Stromal cell of bone marrow (primary cell): Measurements from ENCODE around the gene RNF43.

Experiments
- DNase-seq: peaks from one replicate; pipeline ENCODE4 v3.0.0-alpha.2; 2012; ENCODE audit warnings: low read depth

The RNF43 gene

DNA sequence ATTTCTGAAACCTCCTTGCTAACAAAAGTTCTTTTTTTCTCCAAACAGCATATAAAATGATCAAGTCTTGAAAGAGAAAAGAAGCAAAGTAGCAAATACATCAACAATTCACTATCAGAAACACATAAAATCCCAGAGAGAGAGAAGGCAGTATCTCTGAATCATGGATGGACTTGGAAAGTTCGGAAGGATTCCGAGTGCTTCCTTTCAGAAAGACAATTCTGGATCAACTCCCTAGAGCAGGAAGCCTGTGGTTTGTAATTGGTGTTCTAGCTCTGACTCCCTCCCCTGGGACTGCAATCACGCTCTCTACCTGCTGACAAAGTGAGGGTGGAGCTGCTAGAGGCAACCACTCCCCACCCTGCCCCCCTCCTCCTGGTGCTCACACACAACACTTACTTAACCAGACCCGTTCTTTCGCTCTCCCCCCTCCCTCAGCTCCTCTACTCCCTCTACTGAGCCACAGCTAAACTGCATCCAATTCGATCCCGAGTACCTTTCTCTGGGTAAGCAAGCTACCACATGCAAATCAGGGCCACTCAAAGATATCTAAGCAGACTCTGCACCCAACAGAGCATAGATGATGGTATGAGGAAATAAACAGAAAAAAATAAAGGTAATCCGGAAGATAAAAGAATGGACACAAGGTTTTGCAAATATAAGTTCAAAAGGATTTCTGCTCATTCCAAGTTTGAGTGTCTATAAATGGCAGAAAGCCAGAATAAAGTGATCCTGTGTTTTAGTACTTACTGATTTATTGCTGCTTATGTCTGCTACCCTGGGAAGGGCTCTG, at the start of gene RNF43:
RNF43 (minus strand) TSS at position 235 of the 793 bp plus-strand sequence. CDS start 1,957 bp downstream, outside the sequence.
- peak; percentile 70 for DNase-seq

DNA sequence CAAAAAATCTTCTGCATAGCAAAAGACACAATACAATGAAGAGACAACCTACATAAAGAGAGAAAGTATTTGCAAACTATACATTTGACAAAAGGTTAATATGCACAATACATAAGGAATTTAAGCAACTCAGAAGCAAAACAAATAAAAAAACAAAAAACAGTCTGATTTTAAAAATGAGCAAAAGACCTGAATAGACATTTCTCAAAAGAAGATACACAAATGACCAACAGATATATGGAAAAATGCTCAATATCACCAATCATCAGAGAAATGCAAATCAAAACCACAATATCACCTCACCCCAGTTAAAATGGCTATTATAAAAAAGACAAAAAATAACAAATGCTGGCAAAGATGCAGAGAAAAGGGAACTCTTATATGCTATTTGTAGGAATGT, 38.2 kb upstream of the RNF43 start:
- DNase-seq = no peak

GRCh38 chr17:58452738-58453137, 35.4 kb upstream of the RNF43 start:
- no peak for DNase-seq

GRCh38 chr17:58447039-58447975, 30.0 kb upstream of the RNF43 start:
- peak; percentile 59 for DNase-seq

DNA sequence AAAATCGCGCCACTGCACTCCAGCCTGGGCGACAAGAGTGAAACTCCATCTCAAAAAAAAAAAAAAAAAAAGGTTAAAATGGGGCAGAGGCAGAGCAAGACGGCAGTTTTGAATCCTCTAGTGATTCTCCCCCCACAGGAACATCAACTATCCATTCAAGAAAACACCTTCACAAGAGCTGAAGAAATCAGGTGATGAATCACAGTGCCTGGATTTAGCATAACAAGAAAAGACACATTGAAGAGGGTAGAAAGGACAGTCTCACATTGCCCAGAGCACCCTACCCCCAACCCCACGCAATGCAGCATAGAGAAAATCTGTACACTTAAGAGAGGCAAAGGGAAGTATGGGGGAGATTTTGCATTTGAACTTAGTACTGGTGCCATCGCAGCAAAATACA, 28.8 kb upstream of the RNF43 start:
- no peak for DNase-seq

DNA sequence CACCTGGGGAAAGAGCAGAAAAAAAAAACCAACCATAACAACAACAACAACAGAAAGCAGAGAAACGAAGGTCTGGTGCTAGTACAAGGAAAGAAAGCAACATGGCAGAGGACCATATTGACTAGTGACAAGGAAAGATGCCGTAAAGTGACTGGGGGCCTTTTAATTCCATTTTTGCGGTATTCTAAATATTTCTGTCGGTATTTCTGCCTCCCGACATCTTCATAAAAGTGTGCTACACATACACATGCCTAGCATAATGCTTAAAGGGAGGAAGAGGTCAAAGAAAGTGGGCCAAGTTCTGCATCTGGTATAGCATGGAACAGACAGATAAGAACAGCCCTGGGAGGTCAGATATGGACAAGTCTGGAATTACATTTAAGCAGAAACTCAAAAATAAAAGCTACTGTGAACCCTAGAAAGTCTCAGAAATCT, 19.5 kb upstream of the RNF43 start:
- no peak for DNase-seq

- DNase-seq = no peak
These were observed 18.9 kb upstream of the RNF43 start for GRCh38 chr17:58436245-58436644.

GRCh38 chr17:58432806-58433573, 15.7 kb upstream of the RNF43 start:
- no peak for DNase-seq

DNA sequence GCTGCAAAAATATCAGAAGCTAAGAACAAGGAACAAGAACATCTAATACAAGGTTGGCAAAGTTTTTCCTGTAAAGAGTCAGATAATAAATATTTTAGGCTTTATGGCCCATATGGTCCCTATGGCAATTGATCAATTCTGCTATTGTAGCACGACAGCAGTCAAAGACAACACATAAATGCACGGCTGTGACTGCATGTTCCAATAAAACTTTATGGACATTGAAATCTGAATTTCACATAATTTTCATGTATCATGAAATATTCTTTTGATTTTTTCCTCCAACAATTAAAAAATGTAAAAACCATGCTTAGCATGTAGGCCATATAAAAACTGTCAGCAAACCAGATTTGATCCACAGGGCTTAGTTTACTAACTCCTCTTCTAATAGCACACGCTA, 10.5 kb upstream of the RNF43 start:
- no peak for DNase-seq

GRCh38 chr17:58421711-58422110, 4.4 kb upstream of the RNF43 start:
- no peak for DNase-seq

- no peak for DNase-seq
These were observed 3.5 kb upstream of the RNF43 start for GRCh38 chr17:58420827-58421226.

DNA sequence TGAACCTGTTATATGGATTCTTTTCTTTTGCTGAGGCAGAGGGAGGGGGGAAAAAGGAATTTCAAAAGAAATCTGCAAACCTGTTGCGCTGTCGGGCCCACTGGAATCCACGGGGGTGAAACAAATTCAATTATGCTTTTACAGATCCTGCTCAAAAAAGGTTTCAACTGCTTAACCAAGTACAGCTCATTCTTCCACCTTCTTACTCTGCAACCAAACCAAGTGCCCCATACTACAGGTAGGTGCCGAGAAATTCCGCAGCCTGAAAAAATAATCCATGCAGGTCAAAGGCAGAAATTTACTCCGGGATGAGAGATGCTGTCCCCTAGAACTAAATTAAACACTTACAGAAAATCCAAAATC, 416 bp downstream of the RNF43 start:
- no peak for DNase-seq

DNA sequence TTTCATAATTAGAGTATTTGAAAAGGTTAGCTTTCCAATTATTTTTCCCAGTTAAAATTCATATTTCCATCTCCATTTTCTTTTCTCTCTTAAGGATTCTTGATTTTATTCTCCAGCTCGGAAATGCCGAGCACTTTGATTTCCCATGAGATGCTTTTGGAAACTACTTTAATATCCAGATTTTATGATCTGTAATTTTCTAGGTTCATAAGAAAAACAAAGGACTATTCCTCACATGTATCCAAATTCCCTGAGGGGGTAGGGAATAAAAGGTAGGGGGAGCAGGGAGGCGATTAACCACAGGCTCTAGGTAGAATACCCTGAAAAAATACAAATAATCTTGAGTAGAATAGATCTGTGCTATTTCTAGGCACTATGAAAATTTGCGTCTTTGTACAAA, 938 bp downstream of the RNF43 start:
- DNase-seq = no peak

DNA sequence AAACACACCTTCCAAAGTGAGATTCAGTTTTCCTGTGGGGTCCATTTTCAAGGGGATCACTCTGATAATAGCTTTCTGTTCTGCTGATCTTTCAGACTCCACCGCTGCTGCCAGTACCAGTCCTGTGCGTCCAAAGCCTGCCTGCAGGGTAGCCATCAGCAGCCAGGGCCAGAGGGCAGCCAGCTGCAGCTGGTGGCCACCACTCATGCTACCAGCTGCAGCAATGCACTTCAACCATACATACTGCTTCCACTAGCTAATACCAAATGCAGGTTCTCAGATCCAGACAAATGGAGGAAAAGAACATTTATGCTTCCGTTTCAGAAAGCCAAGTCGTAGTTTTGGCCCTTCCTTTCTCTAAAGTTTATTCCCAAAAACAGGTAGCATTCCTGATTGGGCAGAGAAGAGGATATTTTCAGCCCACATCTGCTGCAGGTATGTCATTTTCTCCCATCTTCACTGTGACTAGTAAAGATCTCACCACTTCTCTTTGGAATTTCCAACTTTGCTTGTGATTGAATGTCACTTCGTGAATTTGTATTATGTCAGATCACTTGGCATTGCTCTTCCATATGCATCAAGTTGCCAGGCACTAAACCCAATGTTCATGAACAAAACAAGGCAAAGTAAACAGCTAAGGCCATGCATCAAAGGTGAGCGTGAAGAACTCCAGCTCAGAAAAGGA, 1.8 kb downstream of the RNF43 start:
- no peak for DNase-seq

DNA sequence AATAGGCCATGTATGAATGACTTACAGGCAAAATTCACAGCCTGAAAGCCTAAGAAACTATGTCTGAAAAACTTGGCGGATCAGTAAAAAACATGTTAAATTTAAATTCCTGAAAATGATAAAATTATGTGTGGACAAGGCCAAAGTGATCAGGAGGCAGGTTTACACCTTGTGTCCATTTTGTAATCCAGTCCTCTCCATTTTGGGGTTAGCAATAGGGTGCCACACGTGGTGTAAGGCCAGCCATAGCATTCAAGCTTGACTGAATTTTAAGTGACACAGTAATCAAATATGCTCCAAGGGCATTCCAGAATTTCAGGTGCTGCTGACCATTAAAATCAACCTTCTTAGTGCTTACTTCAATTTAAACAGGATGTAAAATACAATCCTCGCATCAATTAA, 2.7 kb downstream of the RNF43 start:
- DNase-seq = no peak

DNA sequence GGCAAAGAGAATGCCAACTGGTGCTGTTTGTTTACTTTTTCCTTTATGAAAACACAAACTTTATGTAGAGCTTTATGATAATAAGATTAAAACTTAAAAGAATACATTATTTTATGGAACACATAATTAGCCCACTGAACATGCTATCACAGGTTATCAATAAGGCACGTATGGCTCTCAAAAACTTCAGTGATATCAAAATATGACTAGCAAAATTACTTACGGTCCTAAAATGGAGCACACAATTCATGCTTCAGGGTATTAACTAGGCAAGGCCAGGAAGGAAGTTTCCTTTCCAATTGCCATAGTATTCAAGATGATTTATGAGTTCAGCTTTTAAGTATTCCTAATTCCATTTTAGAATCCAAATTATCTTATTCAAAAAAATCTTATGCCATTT, 3.6 kb downstream of the RNF43 start:
- DNase-seq = no peak

- DNase-seq = no peak
These were observed 4.3 kb downstream of the RNF43 start for GRCh38 chr17:58412961-58413586.

- no peak for DNase-seq
These were observed 5.2 kb downstream of the RNF43 start for GRCh38 chr17:58412064-58412703.

- no peak for DNase-seq
These were observed 5.9 kb downstream of the RNF43 start for GRCh38 chr17:58411408-58411894.

GRCh38 chr17:58410714-58411407, 6.5 kb downstream of the RNF43 start:
- no peak for DNase-seq
